Measurements from ENCODE around the gene INTS1. TPM values are rescaled to one million over a fixed set of nuclear protein-coding genes. Genes with fewer than 3 reads are reported as not detected.
A peak's percentile ranks its signal among the peaks of the same experiment; 100 is the strongest.

Gene INTS1
- total RNA-seq, 6 experiments from 2014 or later, result 84.0 to 104 (median 89.5) TPM

- no peak for TF ChIP-seq CTCF (IDR thresholded peaks at IDR 0.05)
- Mint-ChIP-seq H3K9me3 (no peaks in the 10 kb centered on the region; the same call in 1 of the 2 replicates), H3K4me1 (ENCODE audit: low read depth) (peaks cover 2% of the 10 kb centered on the region), H3K27ac (no peak overlapping the region), H3K4me3 (no peak overlapping the region), H3K36me3 (ENCODE audit: low read depth) (peaks cover 5% of the 10 kb centered on the region; the same call in 1 of the 2 replicates), H3K27me3 (ENCODE audit: insufficient read depth) (peaks cover 30% of the 10 kb centered on the region)
- no peak for DNase-seq
These were observed 38.9 kb upstream of the INTS1 start for GRCh38 chr7:1542841-1543747.

GRCh38 chr7:1542329-1542728 is 38.1 kb upstream of the INTS1 start:
- Mint-ChIP-seq H3K9me3 (peaks cover 4% of the 10 kb centered on the region; the same call in 1 of the 2 replicates), H3K36me3 (ENCODE audit: low read depth) (peaks cover 5% of the 10 kb centered on the region; the same call in 1 of the 2 replicates), H3K27ac (peak overlapping the region; percentile 55; the same call in 1 of the 2 replicates), H3K4me3 (no peak overlapping the region), H3K27me3 (ENCODE audit: insufficient read depth) (peaks cover 36% of the 10 kb centered on the region), H3K4me1 (ENCODE audit: low read depth) (peaks cover 6% of the 10 kb centered on the region)
- no peak for DNase-seq
- TF ChIP-seq CTCF (IDR thresholded peaks at IDR 0.05), result no peak

GRCh38 chr7:1541431-1542162 is 37.4 kb upstream of the INTS1 start:
- TF ChIP-seq CTCF (IDR thresholded peaks at IDR 0.05), result no peak
- Mint-ChIP-seq H3K4me3 (peak overlapping the region; percentile 49; the same call in 1 of the 2 replicates), H3K36me3 (ENCODE audit: low read depth) (peaks cover 5% of the 10 kb centered on the region; the same call in 1 of the 2 replicates), H3K9me3 (peaks cover 4% of the 10 kb centered on the region; the same call in 1 of the 2 replicates), H3K27ac (no peak overlapping the region; the same call in 1 of the 2 replicates), H3K27me3 (ENCODE audit: insufficient read depth) (peaks cover 36% of the 10 kb centered on the region), H3K4me1 (ENCODE audit: low read depth) (peaks cover 10% of the 10 kb centered on the region)
- DNase-seq, result no peak

- H3K4me1 Mint-ChIP-seq (ENCODE audit: low read depth), result peaks cover 15% of the 10 kb centered on the region
- H3K36me3 Mint-ChIP-seq (ENCODE audit: low read depth), result peaks cover 5% of the 10 kb centered on the region; the same call in 1 of the 2 replicates
- TF ChIP-seq CTCF (IDR thresholded peaks at IDR 0.05), result no peak
- peaks cover 4% of the 10 kb centered on the region; the same call in 1 of the 2 replicates for H3K9me3 Mint-ChIP-seq
- H3K4me3 Mint-ChIP-seq, result 0 out of 2 replicates have a peak overlapping the region, but pooled peaks have one; percentile 49
- peaks cover 36% of the 10 kb centered on the region for H3K27me3 Mint-ChIP-seq (ENCODE audit: insufficient read depth)
- DNase-seq, result no peak
- no peak overlapping the region for H3K27ac Mint-ChIP-seq
These were observed 36.6 kb upstream of the INTS1 start for GRCh38 chr7:1540776-1541271.
